GM12878 (cell line): ENCODE data around the gene RNF169. TPM values are rescaled to one million over a fixed set of nuclear protein-coding genes. Genes with fewer than 3 reads are reported as not detected.

ENCODE experiments used
- CHD1 ChIP-seq: IDR thresholded peaks from 2 replicates; pipeline ENCODE4 v1.6.1; 2012; ENCODE audit warnings: low read depth, low read length, improper control_type of control experiment
- CHD2 ChIP-seq: IDR thresholded peaks from 2 replicates; pipeline ENCODE4 v1.6.1; 2011; ENCODE audit warnings: low read depth, low read length, improper control_type of control experiment, borderline replicate concordance
- ETV6 ChIP-seq, 2 experiments: fragments of 450-650 bp in 1 of 2; IDR thresholded peaks in 1 of 2; conservative IDR thresholded peaks in 1 of 2; 2 replicates each; pipeline ENCODE4 v1.6.1; 2014; ENCODE audit warnings: antibody characterized with exemption in 1 of 2, borderline replicate concordance in 1 of 2, low read depth in 1 of 2, mild to moderate bottlenecking in 1 of 2, moderate library complexity in 1 of 2
- GATAD2B ChIP-seq: fragments of 450-650 bp; conservative IDR thresholded peaks from 2 replicates; pipeline ENCODE4 v1.6.1; 2017; ENCODE audit warnings: low read depth, mild to moderate bottlenecking, moderate library complexity
- IKZF1 ChIP-seq: fragments of 450-650 bp; conservative IDR thresholded peaks from 2 replicates; pipeline ENCODE4 v1.6.1; 2017; ENCODE audit warnings: antibody characterized with exemption, mild to moderate bottlenecking
- IRF4 ChIP-seq: IDR thresholded peaks from 2 replicates; pipeline ENCODE4 v1.6.1; 2011; ENCODE audit warnings: low read depth, low read length
- KAT2A ChIP-seq: conservative IDR thresholded peaks from 2 replicates; pipeline ENCODE4 v1.6.1; 2011; ENCODE audit warnings: low read depth, low read length; ENCODE audit not compliant: control insufficient read depth
- MEF2A ChIP-seq: IDR thresholded peaks from 2 replicates; pipeline ENCODE4 v1.6.1; 2011; ENCODE audit warnings: low read depth, mild to moderate bottlenecking, low read length, moderate library complexity; ENCODE audit not compliant: insufficient read depth
- MEF2B ChIP-seq: fragments of 450-650 bp; IDR thresholded peaks from 2 replicates; pipeline ENCODE4 v1.6.1; 2018; ENCODE audit warnings: mild to moderate bottlenecking, moderate library complexity; ENCODE audit not compliant: partially characterized antibody, poor library complexity, severe bottlenecking
- MYC ChIP-seq: IDR thresholded peaks from 2 replicates; pipeline ENCODE4 v1.6.1; 2011; ENCODE audit warnings: mild to moderate bottlenecking, low read length, moderate library complexity, inconsistent platforms; ENCODE audit not compliant: insufficient read depth, insufficient replicate concordance, insufficient read length, severe bottlenecking
- NBN ChIP-seq: fragments of 450-650 bp; IDR thresholded peaks from 2 replicates; pipeline ENCODE4 v1.6.1; 2016
- NFIC ChIP-seq: IDR thresholded peaks from 2 replicates; pipeline ENCODE4 v1.6.1; 2012; ENCODE audit warnings: low read depth, mild to moderate bottlenecking, inconsistent platforms, low read length, moderate library complexity
- NR2C2 ChIP-seq: IDR thresholded peaks from 2 replicates; pipeline ENCODE4 v1.6.1; 2011; ENCODE audit warnings: borderline replicate concordance, low read depth; ENCODE audit not compliant: control insufficient read depth, insufficient read length
- PML ChIP-seq: IDR thresholded peaks from 2 replicates; pipeline ENCODE4 v1.6.1; 2012; ENCODE audit warnings: low read length, inconsistent platforms
- POLR2AphosphoS2 ChIP-seq: IDR thresholded peaks from 2 replicates; pipeline ENCODE4 v1.6.1; 2011; ENCODE audit warnings: low read depth, mild to moderate bottlenecking, low read length, improper control_type of control experiment, moderate library complexity
- POLR2AphosphoS5 ChIP-seq: IDR thresholded peaks from 2 replicates; pipeline ENCODE4 v1.6.1; 2011; ENCODE audit warnings: mild to moderate bottlenecking, low read length, inconsistent platforms
- RAD51 ChIP-seq: fragments of 450-650 bp; IDR thresholded peaks from 2 replicates; pipeline ENCODE4 v1.6.1; 2016; ENCODE audit warnings: moderate library complexity, mild to moderate bottlenecking, inconsistent platforms
- RELA ChIP-seq: fragments of 450-650 bp; IDR thresholded peaks from 2 replicates; pipeline ENCODE4 v1.8.0; 2014; ENCODE audit warnings: borderline replicate concordance; ENCODE audit not compliant: partially characterized antibody
- SIN3A ChIP-seq: IDR thresholded peaks from 2 replicates; pipeline ENCODE4 v1.6.1; 2012; ENCODE audit warnings: low read depth, low read length, improper control_type of control experiment
- SMAD1 ChIP-seq: fragments of 450-650 bp; IDR thresholded peaks from 2 replicates; pipeline ENCODE4 v1.6.1; 2018; ENCODE audit warnings: mild to moderate bottlenecking, low read depth; ENCODE audit not compliant: partially characterized antibody
- SMC3 ChIP-seq: IDR thresholded peaks from 2 replicates; pipeline ENCODE4 v1.6.1; 2011; ENCODE audit warnings: low read length, improper control_type of control experiment, borderline replicate concordance
- SPI1 ChIP-seq: IDR thresholded peaks from 2 replicates; pipeline ENCODE4 v1.6.1; 2011; ENCODE audit warnings: low read depth, mild to moderate bottlenecking, low read length, moderate library complexity, borderline replicate concordance; ENCODE audit not compliant: insufficient read depth
- SREBF1 ChIP-seq: IDR thresholded peaks from 2 replicates; pipeline ENCODE4 v1.6.1; 2012; ENCODE audit warnings: mild to moderate bottlenecking, low read length
- SREBF2 ChIP-seq: IDR thresholded peaks from 2 replicates; pipeline ENCODE4 v1.6.1; 2012; ENCODE audit warnings: mild to moderate bottlenecking, low read length
- SRF ChIP-seq, 2 experiments: IDR thresholded peaks; 2 replicates each; pipeline ENCODE4 v1.6.1; 2011; ENCODE audit warnings: low read depth in 2 of 2, low read length in 2 of 2, mild to moderate bottlenecking in 1 of 2, moderate library complexity in 1 of 2
- TBL1XR1 ChIP-seq: IDR thresholded peaks from 2 replicates; pipeline ENCODE4 v1.6.1; 2012; ENCODE audit warnings: low read depth, low read length, improper control_type of control experiment
- ZNF217 ChIP-seq: fragments of 450-650 bp; IDR thresholded peaks from 2 replicates; pipeline ENCODE4 v1.6.1; 2017; ENCODE audit warnings: antibody characterized with exemption, mild to moderate bottlenecking
- ZNF622 ChIP-seq: fragments of 450-650 bp; IDR thresholded peaks from 2 replicates; pipeline ENCODE4 v1.6.1; 2017; ENCODE audit warnings: mild to moderate bottlenecking, inconsistent platforms
- polyA plus RNA-seq, 11 experiments: library from polyadenylated mRNA; depleted of rRNA in 4 of 11; unstranded in 6 of 11; stranded (reverse) in 5 of 11; fragments of >200 nt; fragmentation: Nextera tagmentation in 4 of 11; fragmentation: Illumina TruSeq in 1 of 11; extraction: Ambion mirVana in 4 of 11; extraction: Trizol in 1 of 11; gene quantifications; 1 replicate in 1 of 11; 2 replicates in 10 of 11; pipeline versions ENCODE4 v1.2.1 to v1.2.3, GENCODE V29; 2011 to 2016; ENCODE audit warnings: inconsistent platforms in 2 of 11, missing spikeins in 2 of 11, low read depth in 1 of 11
- total RNA-seq, 4 experiments: library from RNA; depleted of rRNA in 3 of 4; stranded (reverse); fragments of >200 nt in 3 of 4; fragmentation: Illumina TruSeq in 1 of 4; extraction: Trizol in 1 of 4; gene quantifications; 2 replicates each; pipeline versions ENCODE4 v1.2.1 to v1.2.3, GENCODE V29; 2013 to 2021
- TF ChIP-seq, protein P1 (sequence below): fragments of 450-650 bp; IDR thresholded peaks from 2 replicates; pipeline ENCODE4 v1.6.1; 2017; ENCODE audit warnings: mild to moderate bottlenecking, moderate library complexity

Gene RNF169
- total and polyA plus RNA-seq, 10 of the 15 experiments (the other 5 are each of a cell fraction or from before 2014, with no cell fraction given) = 0.32 to 13.2 (median 6.4) TPM

DNA sequence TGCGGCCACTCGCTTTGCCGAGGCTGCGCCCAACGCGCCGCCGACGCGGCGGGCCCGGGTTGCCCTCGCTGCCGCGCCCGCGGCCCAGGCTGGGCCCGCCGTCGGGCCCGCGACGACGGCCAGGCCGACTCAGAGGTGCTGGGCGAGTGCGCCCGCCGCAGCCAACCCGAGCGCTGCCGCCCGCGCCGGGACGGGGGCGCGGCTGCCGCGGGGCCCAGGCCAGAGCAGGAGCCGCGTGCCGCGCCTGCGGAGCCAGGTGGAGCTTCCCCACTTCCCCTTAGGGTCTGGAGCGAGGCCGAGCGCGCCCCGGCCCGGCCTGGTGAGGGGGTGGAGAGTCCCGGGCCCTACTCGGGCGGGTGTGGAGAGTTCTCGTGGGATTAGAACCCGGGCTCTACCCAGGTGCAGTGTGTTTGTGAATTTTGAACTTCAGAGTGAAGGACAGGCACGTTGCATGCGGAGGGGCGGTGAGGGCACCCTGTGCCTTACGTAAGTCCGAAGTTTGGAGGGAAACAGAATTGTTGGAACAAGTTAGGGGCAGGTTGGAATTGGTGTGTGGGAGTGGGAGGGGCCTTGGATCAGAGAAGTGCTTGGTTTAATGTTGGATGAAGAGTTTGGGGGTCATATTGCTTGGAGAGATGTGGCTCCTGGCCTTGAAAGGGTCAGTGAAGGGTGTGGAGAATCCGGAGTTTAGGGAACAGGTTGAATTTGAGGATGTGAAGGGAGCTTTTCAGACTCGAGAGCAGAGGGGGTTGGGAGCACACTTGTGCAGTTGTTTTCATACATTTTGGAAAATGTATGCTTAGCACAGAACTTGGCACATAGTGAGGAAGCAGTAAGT lies 697 bp downstream of the RNF169 start (continued):
- no peak for TF ChIP-seq NR2C2
- no peak for TF ChIP-seq IRF4
- TF ChIP-seq SMC3 = no peak
- no peak for TF ChIP-seq MEF2A
- TF ChIP-seq GATAD2B = no peak; the same call in none of the 2 replicates
- TF ChIP-seq ETV6 (conservative IDR thresholded peaks at IDR 0.05 in 1 of 2, IDR thresholded peaks at IDR 0.05 in 1 of 2; ENCODE audit: borderline replicate concordance in 1 of 2, low read depth in 1 of 2) = peak in 1 of 2 experiments; percentile 7; a peak in 1 of 4 replicates
- TF ChIP-seq SMAD1 = no peak
- TF ChIP-seq ZNF622 = no peak
- TF ChIP-seq POLR2AphosphoS5 = no peak; the same call in 1 of the 2 replicates
- no peak for TF ChIP-seq SRF (IDR thresholded peaks at IDR 0.05; ENCODE audit: low read depth in 2 of 2, low read length in 2 of 2)
- peak; percentile 78 for TF ChIP-seq IKZF1
- no peak for TF ChIP-seq CHD2
- no peak for TF ChIP-seq KAT2A
- no peak for TF ChIP-seq RELA
- no peak for TF ChIP-seq SREBF1
- TF ChIP-seq TBL1XR1 = no peak
- no peak for TF ChIP-seq NFIC
- TF ChIP-seq ZNF217 = peak; percentile 73; the same call in 1 of the 2 replicates
- TF ChIP-seq SREBF2 = no peak
- TF ChIP-seq POLR2AphosphoS2 = 0 out of 2 replicates have a peak, but pooled peaks have one; percentile 33
- peak; percentile 73 for TF ChIP-seq NBN
- TF ChIP-seq RAD51 = no peak
- no peak for TF ChIP-seq MYC
- TF ChIP-seq PML = 0 out of 2 replicates have a peak, but pooled peaks have one; percentile 22
- TF ChIP-seq SIN3A = no peak
- TF ChIP-seq, protein P1, sequence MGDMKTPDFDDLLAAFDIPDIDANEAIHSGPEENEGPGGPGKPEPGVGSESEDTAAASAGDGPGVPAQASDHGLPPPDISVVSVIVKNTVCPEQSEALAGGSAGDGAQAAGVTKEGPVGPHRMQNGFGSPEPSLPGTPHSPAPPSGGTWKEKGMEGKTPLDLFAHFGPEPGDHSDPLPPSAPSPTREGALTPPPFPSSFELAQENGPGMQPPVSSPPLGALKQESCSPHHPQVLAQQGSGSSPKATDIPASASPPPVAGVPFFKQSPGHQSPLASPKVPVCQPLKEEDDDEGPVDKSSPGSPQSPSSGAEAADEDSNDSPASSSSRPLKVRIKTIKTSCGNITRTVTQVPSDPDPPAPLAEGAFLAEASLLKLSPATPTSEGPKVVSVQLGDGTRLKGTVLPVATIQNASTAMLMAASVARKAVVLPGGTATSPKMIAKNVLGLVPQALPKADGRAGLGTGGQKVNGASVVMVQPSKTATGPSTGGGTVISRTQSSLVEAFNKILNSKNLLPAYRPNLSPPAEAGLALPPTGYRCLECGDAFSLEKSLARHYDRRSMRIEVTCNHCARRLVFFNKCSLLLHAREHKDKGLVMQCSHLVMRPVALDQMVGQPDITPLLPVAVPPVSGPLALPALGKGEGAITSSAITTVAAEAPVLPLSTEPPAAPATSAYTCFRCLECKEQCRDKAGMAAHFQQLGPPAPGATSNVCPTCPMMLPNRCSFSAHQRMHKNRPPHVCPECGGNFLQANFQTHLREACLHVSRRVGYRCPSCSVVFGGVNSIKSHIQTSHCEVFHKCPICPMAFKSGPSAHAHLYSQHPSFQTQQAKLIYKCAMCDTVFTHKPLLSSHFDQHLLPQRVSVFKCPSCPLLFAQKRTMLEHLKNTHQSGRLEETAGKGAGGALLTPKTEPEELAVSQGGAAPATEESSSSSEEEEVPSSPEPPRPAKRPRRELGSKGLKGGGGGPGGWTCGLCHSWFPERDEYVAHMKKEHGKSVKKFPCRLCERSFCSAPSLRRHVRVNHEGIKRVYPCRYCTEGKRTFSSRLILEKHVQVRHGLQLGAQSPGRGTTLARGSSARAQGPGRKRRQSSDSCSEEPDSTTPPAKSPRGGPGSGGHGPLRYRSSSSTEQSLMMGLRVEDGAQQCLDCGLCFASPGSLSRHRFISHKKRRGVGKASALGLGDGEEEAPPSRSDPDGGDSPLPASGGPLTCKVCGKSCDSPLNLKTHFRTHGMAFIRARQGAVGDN = peak; percentile 74
- TF ChIP-seq MEF2B = no peak
- no peak; the same call in 1 of the 2 replicates for TF ChIP-seq CHD1
- TF ChIP-seq SPI1 = peak; percentile 69; the same call in 1 of the 2 replicates
